Erythroblast (primary cell): ENCODE data around the gene SCPEP1.

Source experiments
- GATA1 ChIP-seq: IDR thresholded peaks from 2 replicates; pipeline ENCODE4 v1.6.1; 2011; ENCODE audit warnings: low read depth, mild to moderate bottlenecking, control low read depth, low read length, moderate library complexity
- POLR2A ChIP-seq: IDR thresholded peaks from 2 replicates; pipeline ENCODE4 v1.6.1; 2011; ENCODE audit warnings: mild to moderate bottlenecking, low read length

DNA sequence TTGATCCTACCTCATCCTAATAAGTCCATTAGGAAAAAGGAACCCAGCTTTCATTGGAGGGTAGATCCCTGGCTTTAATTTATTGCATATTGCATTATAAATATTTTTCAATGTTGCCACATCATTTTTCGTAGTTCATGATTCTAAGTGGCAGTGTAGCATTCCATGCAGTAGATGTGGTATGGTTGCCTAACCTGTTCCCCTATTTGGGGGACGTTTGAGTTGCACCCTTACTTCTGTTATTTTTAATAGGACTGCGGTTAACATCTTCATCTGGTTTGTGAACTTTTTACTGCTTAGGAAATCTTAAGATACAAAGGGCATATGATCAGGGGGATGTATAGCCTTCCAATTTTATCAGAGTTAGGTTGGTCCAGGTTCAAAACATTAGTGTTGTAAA lies 5.4 kb downstream of the SCPEP1 start:
- no peak for TF ChIP-seq POLR2A
- no peak for TF ChIP-seq GATA1
